H9 (cell line): ENCODE measurements around the gene USP49. TPM values are rescaled to one million over a fixed set of nuclear protein-coding genes. Genes with fewer than 3 reads are reported as not detected.

ENCODE experiments used
- DNase-seq: peaks from one replicate; pipeline ENCODE4 v3.0.0-alpha.2; 2017
- H2AFZ ChIP-seq: one replicate; pipeline ENCODE4 v1.6.1; 2013; ENCODE audit warnings: mild to moderate bottlenecking, low read length, control low read depth, moderate library complexity
- H2AK5ac ChIP-seq: 2 replicates; pipeline ENCODE4 v1.6.1; 2013; ENCODE audit warnings: low read length, control low read depth, mixed read lengths; ENCODE audit not compliant: insufficient read length
- H2BK120ac ChIP-seq: one replicate; pipeline ENCODE4 v1.6.1; 2013; ENCODE audit warnings: low read depth, mild to moderate bottlenecking, low read length, control low read depth, inconsistent platforms; ENCODE audit not compliant: poor library complexity, severe bottlenecking
- H2BK12ac ChIP-seq: 2 replicates; pipeline ENCODE4 v1.6.1; 2013; ENCODE audit warnings: low read length, control low read depth, mixed read lengths, low read depth; ENCODE audit not compliant: insufficient read length
- H2BK15ac ChIP-seq: 2 replicates; pipeline ENCODE4 v1.6.1; 2013; ENCODE audit warnings: low read depth, low read length, control low read depth
- H2BK20ac ChIP-seq: one replicate; pipeline ENCODE4 v1.6.1; 2013; ENCODE audit warnings: low read depth, mild to moderate bottlenecking, low read length, control low read depth, inconsistent platforms; ENCODE audit not compliant: poor library complexity, severe bottlenecking
- H2BK5ac ChIP-seq: 2 replicates; pipeline ENCODE4 v1.6.1; 2013; ENCODE audit warnings: low read length, control low read depth, mixed read lengths; ENCODE audit not compliant: insufficient read length
- H3K14ac ChIP-seq: 2 replicates; pipeline ENCODE4 v1.6.1; 2013; ENCODE audit warnings: low read length, control low read depth; ENCODE audit not compliant: insufficient read depth
- H3K18ac ChIP-seq: 2 replicates; pipeline ENCODE4 v1.6.1; 2013; ENCODE audit warnings: low read depth, mild to moderate bottlenecking, mixed read lengths, low read length, control low read depth; ENCODE audit not compliant: insufficient read length
- H3K23ac ChIP-seq: 2 replicates; pipeline ENCODE4 v1.6.1; 2013; ENCODE audit warnings: low read length, control low read depth, mixed read lengths, low read depth; ENCODE audit not compliant: insufficient read length
- H3K23me2 ChIP-seq: 2 replicates; pipeline ENCODE4 v1.6.1; 2013; ENCODE audit warnings: low read depth, mild to moderate bottlenecking, mixed read lengths, low read length, control low read depth; ENCODE audit not compliant: insufficient read length, poor library complexity, severe bottlenecking
- H3K27ac ChIP-seq: 2 replicates; pipeline ENCODE4 v1.5.1; 2013; ENCODE audit warnings: low read length, control low read depth, mixed read lengths, low read depth; ENCODE audit not compliant: insufficient read length
- H3K27me3 ChIP-seq: 2 replicates; pipeline ENCODE4 v1.6.1; 2013; ENCODE audit warnings: low read length, control low read depth, inconsistent platforms; ENCODE audit not compliant: insufficient read depth
- H3K4ac ChIP-seq: 2 replicates; pipeline ENCODE4 v1.6.1; 2013; ENCODE audit warnings: low read depth, mild to moderate bottlenecking, control low read depth, inconsistent platforms, low read length, moderate library complexity
- H3K4me1 ChIP-seq: 2 replicates; pipeline ENCODE4 v1.6.1; 2013; ENCODE audit warnings: low read length, control low read depth, inconsistent platforms; ENCODE audit not compliant: insufficient read depth
- H3K4me2 ChIP-seq: 2 replicates; pipeline ENCODE4 v1.6.1; 2013; ENCODE audit warnings: low read length, control low read depth, mixed read lengths; ENCODE audit not compliant: insufficient read length, insufficient read depth
- H3K56ac ChIP-seq: 2 replicates; pipeline ENCODE4 v1.6.1; 2013; ENCODE audit warnings: low read depth, mild to moderate bottlenecking, mixed read lengths, low read length, control low read depth; ENCODE audit not compliant: insufficient read length
- H3K79me1 ChIP-seq: 2 replicates; pipeline ENCODE4 v1.6.1; 2013; ENCODE audit warnings: low read depth, mild to moderate bottlenecking, moderate library complexity, low read length, control low read depth, inconsistent platforms; ENCODE audit not compliant: insufficient read depth, poor library complexity, severe bottlenecking
- H3K79me2 ChIP-seq: 2 replicates; pipeline ENCODE4 v1.6.1; 2013; ENCODE audit warnings: low read length, control low read depth, inconsistent platforms; ENCODE audit not compliant: insufficient read depth
- H3K9ac ChIP-seq: 2 replicates; pipeline ENCODE4 v1.6.1; 2013; ENCODE audit warnings: low read length, control low read depth, mixed read lengths; ENCODE audit not compliant: insufficient read length; ENCODE audit errors: extremely low read depth
- H3K9me3 ChIP-seq: one replicate; pipeline ENCODE4 v1.6.1; 2013; ENCODE audit warnings: low read depth, low read length, inconsistent platforms; ENCODE audit not compliant: control insufficient read depth
- H3T11ph ChIP-seq: one replicate; pipeline ENCODE4 v1.6.1; 2013; ENCODE audit warnings: mild to moderate bottlenecking, low read length, control low read depth, inconsistent platforms
- H4K20me1 ChIP-seq: one replicate; pipeline ENCODE4 v1.6.1; 2013; ENCODE audit not compliant: control insufficient read depth, insufficient read length, insufficient read depth
- H4K5ac ChIP-seq: 2 replicates; pipeline ENCODE4 v1.6.1; 2013; ENCODE audit warnings: low read depth, mild to moderate bottlenecking, mixed read lengths, low read length, control low read depth; ENCODE audit not compliant: insufficient read length
- H4K8ac ChIP-seq: replicated peaks from 2 replicates; pipeline ENCODE4 v1.6.1; 2013; ENCODE audit warnings: low read length, control low read depth, mixed read lengths, low read depth; ENCODE audit not compliant: insufficient read length
- H4K91ac ChIP-seq: 2 replicates; pipeline ENCODE4 v1.6.1; 2013; ENCODE audit warnings: low read depth, mild to moderate bottlenecking, moderate library complexity, mixed read lengths, low read length, control low read depth; ENCODE audit not compliant: insufficient read length
- H3K27ac Mint-ChIP-seq, 3 experiments: 2 replicates in 2 of 3; 3 replicates in 1 of 3; pipeline ENCODE4 v1.8.0; 2020 to 2021; ENCODE audit warnings: mixed read lengths in 3 of 3, mild to moderate bottlenecking in 1 of 3, moderate library complexity in 1 of 3
- H3K27me3 Mint-ChIP-seq: 2 replicates; pipeline ENCODE4 v1.8.0; 2021; ENCODE audit warnings: low read depth, mild to moderate bottlenecking, moderate library complexity, mixed read lengths
- H3K36me3 Mint-ChIP-seq, 3 experiments: 2 replicates in 2 of 3; 3 replicates in 1 of 3; pipeline ENCODE4 v1.8.0; 2020 to 2021; ENCODE audit warnings: low read depth in 3 of 3, mixed read lengths in 3 of 3; ENCODE audit not compliant: insufficient read depth in 1 of 3
- H3K4me1 Mint-ChIP-seq, 2 experiments: 2 replicates each; pipeline ENCODE4 v1.8.0; 2020; ENCODE audit warnings: mixed read lengths in 2 of 2
- H3K4me3 Mint-ChIP-seq, 2 experiments: 2 replicates in 1 of 2; 3 replicates in 1 of 2; pipeline ENCODE4 v1.8.0; 2020 to 2021; ENCODE audit warnings: mild to moderate bottlenecking in 2 of 2, mixed read lengths in 2 of 2, moderate library complexity in 1 of 2
- H3K9me3 Mint-ChIP-seq, 2 experiments: 2 replicates in 1 of 2; 3 replicates in 1 of 2; pipeline ENCODE4 v1.8.0; 2020; ENCODE audit warnings: mild to moderate bottlenecking in 2 of 2, mixed read lengths in 2 of 2, moderate library complexity in 1 of 2
- CTCF ChIP-seq: fragments of 200-600 bp; sonication (generic); conservative IDR thresholded peaks from 3 replicates; pipeline ENCODE4 v1.8.0; 2021; ENCODE audit warnings: antibody characterized with exemption, mild to moderate bottlenecking
- WGBS: extraction: QIAGEN DNeasy Blood & Tissue Kit; methylation state at CpG from one replicate; pipeline ENCODE4 v1.1.7; 2013; ENCODE audit warnings: missing lambda C conversion rate, low lambda C conversion rate, mixed read lengths; ENCODE audit not compliant: insufficient read length; ENCODE audit errors: extremely low coverage; 5-methylcytosine and 5-hydroxymethylcytosine counted together
- total RNA-seq: library from RNA; stranded (reverse); gene quantifications from 2 replicates; pipeline ENCODE4 v1.2.1, GENCODE V29; 2021

USP49 gene
- total RNA-seq, 1 experiment from 2014 or later = 19.0 TPM

GRCh38 chr6:41937861-41938574 lies 42.8 kb upstream of the USP49 start:
- H3K14ac ChIP-seq = no peak overlapping the region
- no peak overlapping the region for H4K8ac ChIP-seq
- H3K4ac ChIP-seq = no peak overlapping the region
- peaks cover 31 to 40% of the 10 kb centered on the region in 2 experiments for H3K4me1 Mint-ChIP-seq
- H4K5ac ChIP-seq = no peak overlapping the region
- H3K18ac ChIP-seq = no peak overlapping the region
- no peak overlapping the region for H2BK15ac ChIP-seq
- peaks cover 3% of the 10 kb centered on the region for H4K20me1 ChIP-seq
- H4K91ac ChIP-seq = no peak overlapping the region
- no peak overlapping the region for H2AK5ac ChIP-seq
- H2BK120ac ChIP-seq = no peak overlapping the region
- H3K36me3 Mint-ChIP-seq = peaks cover 11 to 39% (median 22%) of the 10 kb centered on the region in 3 experiments
- no peak overlapping the region for H3T11ph ChIP-seq
- no peaks in the 10 kb centered on the region for H3K9me3 Mint-ChIP-seq
- H3K23ac ChIP-seq = no peak overlapping the region
- peaks cover 16% of the 10 kb centered on the region; the same call in 1 of the 2 replicates for H3K4me1 ChIP-seq
- H2BK20ac ChIP-seq = no peak overlapping the region
- no peak overlapping the region for H2BK12ac ChIP-seq
- H3K9me3 ChIP-seq = no peaks in the 10 kb centered on the region
- H3K23me2 ChIP-seq = peaks cover 7% of the 10 kb centered on the region
- no peaks in the 10 kb centered on the region for H3K79me1 ChIP-seq
- H3K27ac ChIP-seq = no peak overlapping the region
- H3K4me2 ChIP-seq = no peak overlapping the region
- peak overlapping the region in 1 of 2 experiments; percentile 20; a peak in 1 of 5 replicates for H3K4me3 Mint-ChIP-seq
- peaks cover 5% of the 10 kb centered on the region for H3K27me3 Mint-ChIP-seq
- WGBS = no CpG with 5 or more reads among the region's 4 CpGs
- H3K79me2 ChIP-seq = no peaks in the 10 kb centered on the region
- no peak for DNase-seq
- no peak overlapping the region for H2BK5ac ChIP-seq
- H3K27ac Mint-ChIP-seq = no peak overlapping the region
- TF ChIP-seq CTCF = no peak
- H3K9ac ChIP-seq = no peak overlapping the region
- no peak overlapping the region for H2AFZ ChIP-seq
- H3K27me3 ChIP-seq = no peaks in the 10 kb centered on the region
- H3K56ac ChIP-seq = no peak overlapping the region
